HL-60 (cell line): ENCODE results near the gene REXO4.

ENCODE experiments used
- GABPA ChIP-seq: IDR thresholded peaks from 2 replicates; pipeline ENCODE4 v1.6.1; 2012; ENCODE audit warnings: low read depth
- POLR2AphosphoS5 ChIP-seq: IDR thresholded peaks from 2 replicates; pipeline ENCODE4 v1.6.1; 2012; ENCODE audit warnings: low read depth
- TF ChIP-seq, protein P1 (sequence below): IDR thresholded peaks from one replicate; pipeline ENCODE4 v1.5.1; 2011; ENCODE audit warnings: low read length, control low read depth, inconsistent platforms; ENCODE audit not compliant: insufficient read depth
- TF ChIP-seq, protein P2 (sequence below): IDR thresholded peaks from 2 replicates; pipeline ENCODE4 v1.6.1; 2012; ENCODE audit warnings: low read depth; ENCODE audit not compliant: insufficient replicate concordance

DNA sequence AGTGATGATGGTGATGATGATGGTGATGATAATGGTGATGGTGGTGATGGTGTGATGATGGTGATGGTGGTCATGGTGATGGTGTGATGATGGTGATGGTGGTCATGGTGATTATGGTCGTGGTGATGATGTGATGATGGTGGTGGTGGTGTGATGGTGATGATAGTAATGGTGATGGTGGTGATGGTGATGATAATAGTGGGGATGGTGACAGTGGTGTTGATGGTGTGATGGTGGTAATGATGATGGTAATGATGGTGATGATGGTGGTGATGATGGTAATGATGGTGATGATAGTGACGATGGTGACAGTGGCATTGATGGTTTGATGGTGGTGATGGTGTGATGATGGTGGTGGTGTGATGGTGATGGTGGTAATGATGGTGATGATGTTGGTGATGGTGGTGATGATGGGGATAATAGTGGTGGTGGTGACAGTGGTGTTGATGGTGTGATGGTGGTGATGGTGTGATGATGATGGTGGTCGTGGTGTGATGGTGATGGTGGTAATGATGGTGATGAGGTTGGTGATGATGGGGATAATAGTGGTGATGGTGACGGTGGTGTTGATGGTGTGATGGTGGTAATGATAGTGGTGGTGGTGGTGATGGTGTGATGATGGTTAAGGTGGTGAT, 35.2 kb downstream of the REXO4 start:
- TF ChIP-seq, protein P1, sequence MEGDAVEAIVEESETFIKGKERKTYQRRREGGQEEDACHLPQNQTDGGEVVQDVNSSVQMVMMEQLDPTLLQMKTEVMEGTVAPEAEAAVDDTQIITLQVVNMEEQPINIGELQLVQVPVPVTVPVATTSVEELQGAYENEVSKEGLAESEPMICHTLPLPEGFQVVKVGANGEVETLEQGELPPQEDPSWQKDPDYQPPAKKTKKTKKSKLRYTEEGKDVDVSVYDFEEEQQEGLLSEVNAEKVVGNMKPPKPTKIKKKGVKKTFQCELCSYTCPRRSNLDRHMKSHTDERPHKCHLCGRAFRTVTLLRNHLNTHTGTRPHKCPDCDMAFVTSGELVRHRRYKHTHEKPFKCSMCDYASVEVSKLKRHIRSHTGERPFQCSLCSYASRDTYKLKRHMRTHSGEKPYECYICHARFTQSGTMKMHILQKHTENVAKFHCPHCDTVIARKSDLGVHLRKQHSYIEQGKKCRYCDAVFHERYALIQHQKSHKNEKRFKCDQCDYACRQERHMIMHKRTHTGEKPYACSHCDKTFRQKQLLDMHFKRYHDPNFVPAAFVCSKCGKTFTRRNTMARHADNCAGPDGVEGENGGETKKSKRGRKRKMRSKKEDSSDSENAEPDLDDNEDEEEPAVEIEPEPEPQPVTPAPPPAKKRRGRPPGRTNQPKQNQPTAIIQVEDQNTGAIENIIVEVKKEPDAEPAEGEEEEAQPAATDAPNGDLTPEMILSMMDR = no peak
- TF ChIP-seq POLR2AphosphoS5 = no peak
- TF ChIP-seq, protein P2, sequence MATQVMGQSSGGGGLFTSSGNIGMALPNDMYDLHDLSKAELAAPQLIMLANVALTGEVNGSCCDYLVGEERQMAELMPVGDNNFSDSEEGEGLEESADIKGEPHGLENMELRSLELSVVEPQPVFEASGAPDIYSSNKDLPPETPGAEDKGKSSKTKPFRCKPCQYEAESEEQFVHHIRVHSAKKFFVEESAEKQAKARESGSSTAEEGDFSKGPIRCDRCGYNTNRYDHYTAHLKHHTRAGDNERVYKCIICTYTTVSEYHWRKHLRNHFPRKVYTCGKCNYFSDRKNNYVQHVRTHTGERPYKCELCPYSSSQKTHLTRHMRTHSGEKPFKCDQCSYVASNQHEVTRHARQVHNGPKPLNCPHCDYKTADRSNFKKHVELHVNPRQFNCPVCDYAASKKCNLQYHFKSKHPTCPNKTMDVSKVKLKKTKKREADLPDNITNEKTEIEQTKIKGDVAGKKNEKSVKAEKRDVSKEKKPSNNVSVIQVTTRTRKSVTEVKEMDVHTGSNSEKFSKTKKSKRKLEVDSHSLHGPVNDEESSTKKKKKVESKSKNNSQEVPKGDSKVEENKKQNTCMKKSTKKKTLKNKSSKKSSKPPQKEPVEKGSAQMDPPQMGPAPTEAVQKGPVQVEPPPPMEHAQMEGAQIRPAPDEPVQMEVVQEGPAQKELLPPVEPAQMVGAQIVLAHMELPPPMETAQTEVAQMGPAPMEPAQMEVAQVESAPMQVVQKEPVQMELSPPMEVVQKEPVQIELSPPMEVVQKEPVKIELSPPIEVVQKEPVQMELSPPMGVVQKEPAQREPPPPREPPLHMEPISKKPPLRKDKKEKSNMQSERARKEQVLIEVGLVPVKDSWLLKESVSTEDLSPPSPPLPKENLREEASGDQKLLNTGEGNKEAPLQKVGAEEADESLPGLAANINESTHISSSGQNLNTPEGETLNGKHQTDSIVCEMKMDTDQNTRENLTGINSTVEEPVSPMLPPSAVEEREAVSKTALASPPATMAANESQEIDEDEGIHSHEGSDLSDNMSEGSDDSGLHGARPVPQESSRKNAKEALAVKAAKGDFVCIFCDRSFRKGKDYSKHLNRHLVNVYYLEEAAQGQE = no peak
- no peak for TF ChIP-seq GABPA
